Vagina (tissue), 2 donors: ENCODE measurements around the gene CXorf49.
"Not testable (repeated sequence)": the region's sequence is repeated elsewhere in the genome, so short reads cannot be mapped to it uniquely, and the experiment has no call there.

Experiments
- POLR2A ChIP-seq, 2 donors: fragments of 450-650 bp; IDR thresholded peaks; one replicate each; pipeline ENCODE4 v1.6.1; 2017; ENCODE audit warnings: antibody characterized with exemption in 2 of 2, mild to moderate bottlenecking in 2 of 2, moderate library complexity in 2 of 2
- POLR2AphosphoS5 ChIP-seq, 2 donors: sonication (generic); formaldehyde crosslinking; IDR thresholded peaks; one replicate each; pipeline ENCODE4 v1.9.0; 2017; ENCODE audit warnings: antibody characterized with exemption in 2 of 2, mild to moderate bottlenecking in 2 of 2, low read depth in 1 of 2; ENCODE audit not compliant: insufficient read depth in 1 of 2
- TF ChIP-seq, protein P1 (sequence below), 3 experiments: fragments of 450-650 bp in 2 of 3; fragments of 200-600 bp in 1 of 3; sonication (generic) in 1 of 3; IDR thresholded peaks; one replicate each; pipeline ENCODE4 v1.5.1; 2017 to 2019; ENCODE audit warnings: antibody characterized with exemption in 3 of 3, mild to moderate bottlenecking in 2 of 3, moderate library complexity in 2 of 3

DNA sequence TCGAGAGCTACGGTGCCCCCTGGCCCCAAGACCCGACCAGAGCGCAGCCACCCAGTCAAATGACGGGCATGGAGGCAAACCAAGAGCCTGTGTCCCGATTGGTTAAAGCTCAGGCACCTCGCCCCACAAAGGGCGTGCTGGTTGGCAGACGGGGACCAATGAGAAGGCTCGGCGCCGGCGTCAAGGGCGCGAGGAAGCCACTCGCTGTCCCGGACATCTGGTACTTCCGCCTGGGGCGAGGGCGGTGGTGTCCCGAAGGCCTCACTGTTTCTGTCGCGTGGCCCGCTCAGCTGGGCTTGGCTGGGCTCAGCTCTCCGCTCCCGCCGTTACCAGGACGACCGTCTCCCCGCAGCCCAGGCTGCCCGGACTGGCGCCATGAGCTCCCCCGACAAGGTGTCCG lies 45.0 kb upstream of the CXorf49 start, which contains the start of gene CXorf49B:
- TF ChIP-seq, protein P1, sequence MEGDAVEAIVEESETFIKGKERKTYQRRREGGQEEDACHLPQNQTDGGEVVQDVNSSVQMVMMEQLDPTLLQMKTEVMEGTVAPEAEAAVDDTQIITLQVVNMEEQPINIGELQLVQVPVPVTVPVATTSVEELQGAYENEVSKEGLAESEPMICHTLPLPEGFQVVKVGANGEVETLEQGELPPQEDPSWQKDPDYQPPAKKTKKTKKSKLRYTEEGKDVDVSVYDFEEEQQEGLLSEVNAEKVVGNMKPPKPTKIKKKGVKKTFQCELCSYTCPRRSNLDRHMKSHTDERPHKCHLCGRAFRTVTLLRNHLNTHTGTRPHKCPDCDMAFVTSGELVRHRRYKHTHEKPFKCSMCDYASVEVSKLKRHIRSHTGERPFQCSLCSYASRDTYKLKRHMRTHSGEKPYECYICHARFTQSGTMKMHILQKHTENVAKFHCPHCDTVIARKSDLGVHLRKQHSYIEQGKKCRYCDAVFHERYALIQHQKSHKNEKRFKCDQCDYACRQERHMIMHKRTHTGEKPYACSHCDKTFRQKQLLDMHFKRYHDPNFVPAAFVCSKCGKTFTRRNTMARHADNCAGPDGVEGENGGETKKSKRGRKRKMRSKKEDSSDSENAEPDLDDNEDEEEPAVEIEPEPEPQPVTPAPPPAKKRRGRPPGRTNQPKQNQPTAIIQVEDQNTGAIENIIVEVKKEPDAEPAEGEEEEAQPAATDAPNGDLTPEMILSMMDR (IDR thresholded peaks at IDR 0.05) = not testable (repeated sequence)
- TF ChIP-seq POLR2A (IDR thresholded peaks at IDR 0.05); POLR2AphosphoS5 (IDR thresholded peaks at IDR 0.05; ENCODE audit: insufficient read depth in 1 of 2, low read depth in 1 of 2): not testable (repeated sequence)
